Endothelial cell of umbilical vein (primary cell): ENCODE data around the gene MAP3K7CL. TPM values are rescaled to one million over a fixed set of nuclear protein-coding genes. Genes with fewer than 3 reads are reported as not detected.

Source experiments
- BruUV-seq: library from RNA; stranded (reverse); fragments of 400-500 nt; replicated peaks from 2 replicates; lab custom pipeline; 2021; lab: Mats Ljungman, UMichigan
- CTCF ChIA-PET: fragments of 300-600, 350-600 bp; sonication (Branson Sonifier 250); formaldehyde crosslinking; loops from one replicate; lab custom pipeline; 2021; ENCODE audit warnings: antibody characterized with exemption, inconsistent platforms; lab: Charles Lee
- POLR2A ChIA-PET: fragments of 300-600, 350-600 bp; sonication (Branson Sonifier 250); formaldehyde crosslinking; loops from one replicate; lab custom pipeline; 2021; ENCODE audit warnings: antibody characterized with exemption, inconsistent platforms; lab: Charles Lee
- DNase-seq: peaks from one replicate; pipeline ENCODE4 v3.0.0-alpha.2; 2011; ENCODE audit warnings: low read depth, low spot score
- FAIRE-seq: peaks from 2 replicates; lab custom pipeline; 2011; peaks lifted over from hg19 to GRCh38; lab: Jason Lieb, UNC
- H2AFZ ChIP-seq: 2 replicates; pipeline ENCODE4 v1.6.0; 2012; ENCODE audit warnings: low read depth, low read length, control low read depth, inconsistent platforms
- H3K27ac ChIP-seq: 2 replicates; pipeline ENCODE4 v1.5.1; 2011; ENCODE audit warnings: low read depth, mild to moderate bottlenecking, control low read depth, low read length, moderate library complexity; ENCODE audit not compliant: insufficient read depth
- H3K27me3 ChIP-seq, 2 experiments: 2 replicates each; pipeline versions ENCODE4 v1.6.0 to v1.6.1; 2011; ENCODE audit warnings: low read length in 2 of 2, mixed read lengths in 1 of 2; ENCODE audit not compliant: control insufficient read depth in 2 of 2, insufficient read depth in 2 of 2
- H3K36me3 ChIP-seq, 2 experiments: 2 replicates in 1 of 2; 3 replicates in 1 of 2; pipeline ENCODE4 v1.5.1; 2011; ENCODE audit warnings: low read length in 2 of 2, mild to moderate bottlenecking in 1 of 2, moderate library complexity in 1 of 2; ENCODE audit not compliant: control insufficient read depth in 2 of 2, insufficient read depth in 2 of 2; ENCODE audit errors: extremely low read depth in 1 of 2
- H3K4me1 ChIP-seq: 3 replicates; pipeline ENCODE4 v1.5.1; 2011; ENCODE audit warnings: mild to moderate bottlenecking, low read length; ENCODE audit not compliant: control insufficient read depth, insufficient read depth; ENCODE audit errors: extremely low read depth
- H3K4me2 ChIP-seq: 2 replicates; pipeline ENCODE4 v1.6.1; 2011; ENCODE audit warnings: low read length, control low read depth, mixed read lengths; ENCODE audit not compliant: insufficient read depth
- H3K4me3 ChIP-seq, 3 experiments: fragments of 200-600 bp in 1 of 3; sonication (generic), shearing (Covaris generic) in 1 of 3; replicated peaks in 1 of 3; 2 replicates each; pipeline ENCODE4 v1.5.1; 2011 to 2016; ENCODE audit warnings: control low read depth in 3 of 3, low read length in 3 of 3, mild to moderate bottlenecking in 2 of 3, inconsistent platforms in 1 of 3, low read depth in 1 of 3, moderate library complexity in 1 of 3; ENCODE audit not compliant: insufficient read depth in 1 of 3
- H3K79me2 ChIP-seq: 2 replicates; pipeline ENCODE4 v1.6.0; 2012; ENCODE audit warnings: low read length, inconsistent platforms; ENCODE audit not compliant: control insufficient read depth, insufficient read depth
- H3K9ac ChIP-seq: replicated peaks from 2 replicates; pipeline ENCODE3; 2011; ENCODE audit warnings: low read length, control low read depth; ENCODE audit not compliant: insufficient read depth; ENCODE audit errors: extremely low read depth
- H3K9me1 ChIP-seq: replicated peaks from 3 replicates; pipeline ENCODE4 v1.6.0; 2011; ENCODE audit warnings: mild to moderate bottlenecking, low read length; ENCODE audit not compliant: control insufficient read depth, insufficient read depth; ENCODE audit errors: extremely low read depth
- H3K9me3 ChIP-seq: replicated peaks from 2 replicates; pipeline ENCODE4 v1.5.1; 2012; ENCODE audit warnings: low read length, inconsistent platforms; ENCODE audit not compliant: control insufficient read depth, insufficient read depth
- H4K20me1 ChIP-seq: replicated peaks from 2 replicates; pipeline ENCODE3; 2011; ENCODE audit warnings: mild to moderate bottlenecking, low read length; ENCODE audit not compliant: control insufficient read depth, insufficient read depth; ENCODE audit errors: extremely low read depth
- EZH2 ChIP-seq: IDR thresholded peaks from 2 replicates; pipeline ENCODE4 v1.6.1; 2012; ENCODE audit warnings: borderline replicate concordance, low read depth, mild to moderate bottlenecking, moderate library complexity, low read length, inconsistent platforms; ENCODE audit not compliant: severe bottlenecking
- FOS ChIP-seq: IDR thresholded peaks from 2 replicates; pipeline ENCODE4 v1.6.1; 2011; ENCODE audit warnings: mild to moderate bottlenecking, low read length, moderate library complexity, borderline replicate concordance; ENCODE audit not compliant: insufficient read depth
- GATA2 ChIP-seq: IDR thresholded peaks from 2 replicates; pipeline ENCODE4 v1.7.0; 2011; ENCODE audit warnings: low read depth, mild to moderate bottlenecking, moderate library complexity, mixed read lengths, low read length; ENCODE audit not compliant: insufficient read length, insufficient read depth
- JUN ChIP-seq: IDR thresholded peaks from 2 replicates; pipeline ENCODE4 v1.6.1; 2011; ENCODE audit warnings: borderline replicate concordance, low read depth; ENCODE audit not compliant: insufficient read length, insufficient read depth
- MYC ChIP-seq: IDR thresholded peaks from one replicate; pipeline ENCODE4 v1.6.1; 2011; ENCODE audit warnings: mild to moderate bottlenecking, low read depth, low read length
- POLR2A ChIP-seq: IDR thresholded peaks from 2 replicates; pipeline ENCODE4 v1.6.1; 2012; ENCODE audit warnings: low read depth, mild to moderate bottlenecking, control low read depth, low read length
- POLR2AphosphoS5 ChIP-seq: IDR thresholded peaks from 2 replicates; pipeline ENCODE4 v1.6.1; 2012; ENCODE audit warnings: low read depth, mild to moderate bottlenecking, control low read depth, low read length, moderate library complexity; ENCODE audit not compliant: insufficient read depth
- dilution Hi-C: fragments of 300-500 bp; cut with MboI; formaldehyde crosslinking; loops from one replicate; pipeline ENCODE4 v1.15.0; 2019; ENCODE audit warnings: low sequenced_read_pairs; ENCODE audit not compliant: extremely low pct_ligation_motif_present
- intact Hi-C: fragments of 100-400 bp; cut with micrococcal nuclease; formaldehyde crosslinking; loops from one replicate; pipeline ENCODE4 v1.10.0; 2022
- polyA plus RNA-seq, 4 experiments: library from polyadenylated mRNA; depleted of rRNA in 3 of 4; stranded (reverse) in 3 of 4; unstranded in 1 of 4; fragments of >200 nt; gene quantifications; 2 replicates each; pipeline versions ENCODE4 v1.2.1 to v1.2.3, GENCODE V29; 2011 to 2012; ENCODE audit warnings: missing spikeins in 1 of 4
- total RNA-seq: library from RNA; stranded (reverse); gene quantifications from 2 replicates; pipeline ENCODE4 v1.2.3, GENCODE V29; 2021
- TF ChIP-seq, protein P1 (sequence below): IDR thresholded peaks from 2 replicates; pipeline ENCODE4 v1.6.1; 2011; ENCODE audit not compliant: insufficient read depth, insufficient read length
- TF ChIP-seq, protein P2 (sequence below), 2 donors: IDR thresholded peaks; 1 replicate in 1 of 2; 2 replicates in 1 of 2; pipeline ENCODE4 v1.5.1; 2011; ENCODE audit warnings: low read length in 2 of 2, mild to moderate bottlenecking in 2 of 2, moderate library complexity in 2 of 2, control low read depth in 1 of 2, inconsistent platforms in 1 of 2, low read depth in 1 of 2; ENCODE audit not compliant: insufficient read depth in 1 of 2; ENCODE audit errors: extremely low read depth in 1 of 2

Gene MAP3K7CL
- total and polyA plus RNA-seq, 2 donors (not counting 3 experiments of a cell fraction or from before 2014, with no cell fraction given), result 6.1 to 8.1 TPM

DNA sequence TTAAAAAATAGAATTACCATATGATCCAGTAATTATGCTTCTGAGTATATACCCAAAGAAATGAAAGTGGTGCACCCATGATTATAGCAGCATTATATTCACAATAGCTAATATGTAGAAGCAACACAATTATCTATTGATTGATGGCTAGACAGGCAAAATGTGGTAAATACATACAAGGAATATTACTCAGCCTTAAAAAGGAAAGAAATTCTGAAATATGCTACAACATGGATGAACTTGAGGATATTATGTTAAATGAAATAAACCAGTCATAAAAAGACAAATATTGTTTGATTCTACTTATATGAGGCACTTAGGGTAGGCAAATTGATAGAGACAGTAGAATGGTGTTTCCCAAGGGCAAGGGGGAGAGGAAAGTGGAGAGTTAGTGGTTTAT lies 80.8 kb downstream of the MAP3K7CL start:
- BruUV-seq, result no TSS peak
- H3K4me3 ChIP-seq, result no peak overlapping the region

More for the DNA sequence above, 80.8 kb downstream of the MAP3K7CL start:
- no peak for DNase-seq
- intact Hi-C loops, result no loop called here
- ChIA-PET POLR2A (no interaction called here), CTCF (no interaction called here)
- H3K36me3 ChIP-seq, result no peaks in the 10 kb centered on the region
- dilution Hi-C loops, result no loop called here
- H3K9ac ChIP-seq, result no peak overlapping the region
- no peaks in the 10 kb centered on the region for H3K79me2 ChIP-seq
- TF ChIP-seq, protein P1, sequence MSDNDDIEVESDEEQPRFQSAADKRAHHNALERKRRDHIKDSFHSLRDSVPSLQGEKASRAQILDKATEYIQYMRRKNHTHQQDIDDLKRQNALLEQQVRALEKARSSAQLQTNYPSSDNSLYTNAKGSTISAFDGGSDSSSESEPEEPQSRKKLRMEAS, result no peak
- TF ChIP-seq EZH2, result no peak
- no peak for TF ChIP-seq POLR2AphosphoS5
- TF ChIP-seq, protein P2, sequence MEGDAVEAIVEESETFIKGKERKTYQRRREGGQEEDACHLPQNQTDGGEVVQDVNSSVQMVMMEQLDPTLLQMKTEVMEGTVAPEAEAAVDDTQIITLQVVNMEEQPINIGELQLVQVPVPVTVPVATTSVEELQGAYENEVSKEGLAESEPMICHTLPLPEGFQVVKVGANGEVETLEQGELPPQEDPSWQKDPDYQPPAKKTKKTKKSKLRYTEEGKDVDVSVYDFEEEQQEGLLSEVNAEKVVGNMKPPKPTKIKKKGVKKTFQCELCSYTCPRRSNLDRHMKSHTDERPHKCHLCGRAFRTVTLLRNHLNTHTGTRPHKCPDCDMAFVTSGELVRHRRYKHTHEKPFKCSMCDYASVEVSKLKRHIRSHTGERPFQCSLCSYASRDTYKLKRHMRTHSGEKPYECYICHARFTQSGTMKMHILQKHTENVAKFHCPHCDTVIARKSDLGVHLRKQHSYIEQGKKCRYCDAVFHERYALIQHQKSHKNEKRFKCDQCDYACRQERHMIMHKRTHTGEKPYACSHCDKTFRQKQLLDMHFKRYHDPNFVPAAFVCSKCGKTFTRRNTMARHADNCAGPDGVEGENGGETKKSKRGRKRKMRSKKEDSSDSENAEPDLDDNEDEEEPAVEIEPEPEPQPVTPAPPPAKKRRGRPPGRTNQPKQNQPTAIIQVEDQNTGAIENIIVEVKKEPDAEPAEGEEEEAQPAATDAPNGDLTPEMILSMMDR (IDR thresholded peaks at IDR 0.05; ENCODE audit: extremely low read depth in 1 of 2, insufficient read depth in 1 of 2, low read depth in 1 of 2, low read length in 2 of 2), result no peak
- TF ChIP-seq JUN, result no peak
- TF ChIP-seq GATA2, result no peak
- no peak for TF ChIP-seq POLR2A
- TF ChIP-seq FOS, result no peak
- TF ChIP-seq MYC, result no peak
- no peak overlapping the region for H3K27ac ChIP-seq
- H3K9me3 ChIP-seq, result no peaks in the 10 kb centered on the region
- no peak overlapping the region for H2AFZ ChIP-seq
- H3K4me1 ChIP-seq, result peaks cover 31% of the 10 kb centered on the region
- H3K27me3 ChIP-seq, result no peaks in the 10 kb centered on the region
- no peaks in the 10 kb centered on the region for H4K20me1 ChIP-seq
- no peak overlapping the region for H3K4me2 ChIP-seq
- no peaks in the 10 kb centered on the region for H3K9me1 ChIP-seq
- FAIRE-seq, result no peak
